Right atrium auricular region (tissue), 2 donors: ENCODE measurements around the gene ZNF138. TPM values are rescaled to one million over a fixed set of nuclear protein-coding genes. Genes with fewer than 3 reads are reported as not detected.

ENCODE experiments used
- DNase-seq: peaks from one replicate; pipeline ENCODE4 v3.0.0-alpha.2; 2019; ENCODE audit warnings: low spot score
- H3K27ac ChIP-seq, 2 donors: fragments of 200-600 bp; sonication (generic); 1 replicate in 1 of 2; 2 replicates in 1 of 2; pipeline ENCODE4 v1.5.1; 2016 to 2019
- H3K27me3 ChIP-seq, 2 donors: fragments of 200-600 bp; sonication (generic); one replicate each; pipeline versions ENCODE4 v1.5.1 to v1.6.0; 2017 to 2019
- H3K36me3 ChIP-seq: fragments of 200-600 bp; sonication (generic); one replicate; pipeline ENCODE4 v1.5.1; 2016
- H3K4me1 ChIP-seq, 2 donors: fragments of 200-600 bp; sonication (generic); one replicate each; pipeline versions ENCODE4 v1.5.1 to v1.6.0; 2017 to 2019
- H3K4me3 ChIP-seq, 2 donors: fragments of 200-600 bp; sonication (generic); 1 replicate in 1 of 2; 2 replicates in 1 of 2; pipeline ENCODE4 v1.5.1; 2017 to 2019; ENCODE audit warnings: mild to moderate bottlenecking in 1 of 2, moderate library complexity in 1 of 2
- H3K9me3 ChIP-seq, 2 donors: fragments of 200-600 bp; sonication (generic); one replicate each; pipeline ENCODE4 v1.5.1; 2019
- CTCF ChIP-seq, 2 donors: fragments of 200-600 bp; sonication (generic); IDR thresholded peaks; one replicate each; pipeline ENCODE4 v1.5.1; 2019; ENCODE audit warnings: antibody characterized with exemption in 2 of 2
- total RNA-seq, 2 donors: library from RNA; depleted of rRNA; stranded (reverse); fragments of >200 nt; gene quantifications; one replicate each; pipeline ENCODE4 v1.1.0, GENCODE V29; 2016

ZNF138 gene
- total RNA-seq, 2 donors from 2014 or later, result 3.1 to 7.6 TPM

DNA sequence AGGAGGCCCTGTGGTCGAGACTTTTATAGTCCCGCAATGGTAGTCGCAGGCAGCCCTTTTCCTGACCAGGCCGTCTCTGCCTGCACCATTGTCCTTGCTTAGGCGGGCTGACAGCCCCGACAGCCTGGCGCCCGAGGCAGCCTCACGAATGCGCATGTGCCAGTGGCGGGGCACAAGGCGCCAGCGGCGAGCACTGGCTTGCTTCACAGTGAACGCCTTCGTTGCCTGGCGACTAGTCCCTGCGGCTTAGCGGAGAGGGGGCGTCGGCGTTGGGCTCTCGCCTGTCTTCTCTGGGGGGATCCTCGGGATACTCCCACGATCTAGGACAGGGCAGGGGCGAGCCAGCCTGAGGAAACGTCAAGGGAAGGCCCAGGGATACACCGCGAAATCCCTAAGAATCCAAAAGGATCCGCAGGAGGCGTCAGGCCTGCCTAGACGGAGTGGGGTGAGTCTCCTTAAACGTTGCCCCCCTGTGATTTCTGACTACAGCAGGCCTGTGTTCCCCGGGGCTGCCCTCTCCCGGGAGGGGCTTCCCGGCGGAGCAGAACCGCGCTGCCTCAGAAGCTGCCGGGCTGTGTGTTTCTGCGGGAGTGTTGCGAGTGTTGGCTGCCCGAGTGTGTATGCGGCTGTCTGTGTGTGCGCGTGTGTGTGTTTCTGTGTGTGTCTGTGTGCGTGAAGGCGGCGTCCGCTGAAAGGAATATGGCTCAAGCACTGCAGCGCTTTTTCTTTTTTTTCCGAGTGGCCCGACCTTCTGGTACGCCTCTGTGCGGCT lies 88.3 kb downstream of the ZNF138 start:
- peaks cover 0 to 10% of the 10 kb centered on the region in 2 donors for H3K4me1 ChIP-seq
- no peaks in the 10 kb centered on the region for H3K9me3 ChIP-seq
- peak; percentile 70 for DNase-seq
- TF ChIP-seq CTCF (IDR thresholded peaks at IDR 0.05), result no peak
- H3K27ac ChIP-seq, result peak overlapping the region in 1 of 2 donors; percentile 43
- no peaks in the 10 kb centered on the region for H3K36me3 ChIP-seq
- H3K27me3 ChIP-seq, result no peaks in the 10 kb centered on the region
- H3K4me3 ChIP-seq, result peak overlapping the region; percentile 37 to 56

Other genes starting within 250 kb of the ZNF138 start
- 10 to 100 TPM in 1 of 2 donors, 1 to 10 TPM in 1; 9.6 to 21.5 TPM for gene ZNF680, start 231.4 kb upstream of the ZNF138 start, total RNA-seq
- 1 to 10 TPM in 1 of 2 donors, under 1 TPM in 1; 0.98 to 2.0 TPM for gene ZNF107, start 128.3 kb upstream of the ZNF138 start, total RNA-seq
- 1 to 10 TPM; 1.1 to 1.6 TPM for gene ZNF273, start 108.8 kb downstream of the ZNF138 start, total RNA-seq
- 1 to 10 TPM; 1.6 to 2.0 TPM for gene ZNF117, start 196.6 kb downstream of the ZNF138 start, total RNA-seq
- 1 to 10 TPM; 3.5 to 5.7 TPM for gene ERV3-1, start 212.3 kb downstream of the ZNF138 start, total RNA-seq